HK-2 (cell line): Measurements from ENCODE around the gene ATP6V1E1.
A peak's percentile ranks its signal among the peaks of the same experiment; 100 is the strongest.
"Not testable (repeated sequence)": the region's sequence is repeated elsewhere in the genome, so short reads cannot be mapped to it uniquely, and the experiment has no call there.

ENCODE experiments used
- DNase-seq: peaks from one replicate; pipeline ENCODE4 v3.0.0-alpha.2; 2018; ENCODE audit not compliant: unreplicated experiment

The ATP6V1E1 gene

GRCh38 chr22:17628406-17629172 is at the start of gene ATP6V1E1:
Gene ATP6V1E1 (minus strand): TSS chr22:17628749. CDS start chr22:17628635, 114 bp downstream.
- DNase-seq: peak; percentile 94

- DNase-seq: no peak
Measured at GRCh38 chr22:17675584-17675983, 47.0 kb upstream of the ATP6V1E1 start.

- DNase-seq: no peak
Measured at GRCh38 chr22:17674152-17674551, 45.6 kb upstream of the ATP6V1E1 start.

- DNase-seq: no peak
Measured at GRCh38 chr22:17672417-17672991, 44.0 kb upstream of the ATP6V1E1 start.

DNA sequence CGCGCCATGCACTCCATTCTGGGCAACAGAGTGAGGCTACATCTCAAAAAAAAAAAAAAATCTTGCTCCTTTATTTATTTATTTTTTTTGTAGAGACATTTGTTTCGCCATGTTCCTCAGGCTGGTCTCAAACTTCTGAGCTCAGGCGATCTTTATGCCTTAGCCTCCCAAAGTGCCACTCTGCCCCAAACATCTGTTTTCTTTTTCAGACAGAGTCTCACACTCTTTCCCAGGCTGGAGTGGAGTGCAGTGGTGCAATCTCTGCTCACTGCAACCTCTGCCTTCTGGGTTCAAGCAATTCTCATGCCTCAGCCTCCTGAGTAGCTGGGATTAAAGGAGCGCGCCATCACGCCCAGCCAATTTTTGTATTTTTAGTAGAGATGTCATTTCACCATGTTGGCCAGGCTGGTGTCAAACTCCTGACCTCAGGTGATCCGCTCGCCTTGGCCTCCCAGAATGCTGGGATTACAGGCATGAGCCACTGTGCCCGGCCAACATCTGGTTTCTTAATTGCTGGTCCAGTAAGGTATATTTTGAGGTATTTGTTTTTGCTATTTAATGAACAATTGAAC is 43.1 kb upstream of the ATP6V1E1 start:
- DNase-seq: not testable (repeated sequence)

DNA sequence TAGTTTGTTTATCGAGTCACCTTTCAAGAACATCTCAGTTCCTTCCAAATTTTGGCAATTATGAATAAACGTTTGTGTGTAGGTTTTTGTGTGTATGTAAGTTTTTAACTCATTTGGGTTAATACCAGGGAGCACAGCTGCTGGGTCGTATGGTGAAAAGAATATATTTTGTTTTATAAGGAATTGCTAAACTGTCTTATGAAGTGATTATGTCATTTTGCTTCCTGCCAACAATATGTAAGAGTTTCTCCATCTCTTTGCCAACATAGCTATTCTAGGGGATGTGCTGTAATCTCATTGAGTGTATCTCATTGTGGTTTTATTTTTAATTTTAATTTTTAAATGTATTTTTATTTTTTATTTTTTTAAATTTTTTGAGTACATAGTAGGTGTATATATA is 37.3 kb upstream of the ATP6V1E1 start:
- no peak for DNase-seq

DNA sequence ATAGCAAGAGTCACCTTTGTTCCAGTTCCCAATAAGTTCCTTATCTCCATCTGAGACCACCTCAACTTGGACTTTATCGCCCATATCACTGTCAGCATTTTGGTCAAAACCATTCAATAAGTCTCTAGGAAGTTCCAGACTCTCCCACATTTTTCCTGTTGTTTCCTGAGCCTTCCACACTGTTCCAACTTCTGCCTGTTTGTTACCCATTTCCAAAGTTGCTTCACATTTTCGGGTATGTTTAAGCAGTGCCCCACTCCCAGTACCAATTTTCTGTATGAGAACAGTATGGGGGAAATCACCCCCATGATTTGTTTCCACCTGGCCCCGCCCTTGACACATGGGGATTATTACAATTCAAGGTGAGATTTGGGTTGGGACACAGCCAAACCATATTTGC is 36.7 kb upstream of the ATP6V1E1 start:
- no peak for DNase-seq

DNA sequence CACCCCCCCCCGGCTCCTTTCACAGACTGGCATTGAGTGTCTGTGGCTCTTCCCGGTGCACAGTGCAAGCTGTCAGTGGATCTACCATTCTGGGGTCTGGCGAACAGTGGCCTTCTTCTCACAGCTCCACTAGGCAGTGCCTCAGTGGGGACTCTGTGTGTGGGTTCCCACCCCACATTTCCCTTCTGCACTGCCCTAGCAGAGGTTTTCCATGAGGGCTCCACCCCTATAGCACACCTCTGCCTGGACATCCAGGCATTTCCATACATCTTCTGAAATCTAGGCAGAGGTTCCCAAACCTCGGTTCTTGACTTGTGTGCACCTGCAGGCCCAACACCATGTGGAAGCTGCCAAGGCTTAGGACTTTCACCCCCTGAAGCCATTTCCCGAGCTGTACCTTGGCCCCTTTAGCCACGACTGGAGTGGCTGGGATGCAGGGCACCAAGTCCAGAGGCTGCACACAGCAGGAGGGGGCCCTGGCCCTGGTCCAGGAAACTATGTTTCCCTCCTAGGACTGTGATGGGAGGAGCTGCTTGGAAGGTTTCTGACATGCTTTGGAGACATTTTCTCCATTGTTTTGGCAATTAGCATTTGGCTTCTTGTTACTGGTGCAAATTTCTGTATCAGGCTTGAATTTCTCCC is 36.0 kb upstream of the ATP6V1E1 start:
- DNase-seq: no peak

DNA sequence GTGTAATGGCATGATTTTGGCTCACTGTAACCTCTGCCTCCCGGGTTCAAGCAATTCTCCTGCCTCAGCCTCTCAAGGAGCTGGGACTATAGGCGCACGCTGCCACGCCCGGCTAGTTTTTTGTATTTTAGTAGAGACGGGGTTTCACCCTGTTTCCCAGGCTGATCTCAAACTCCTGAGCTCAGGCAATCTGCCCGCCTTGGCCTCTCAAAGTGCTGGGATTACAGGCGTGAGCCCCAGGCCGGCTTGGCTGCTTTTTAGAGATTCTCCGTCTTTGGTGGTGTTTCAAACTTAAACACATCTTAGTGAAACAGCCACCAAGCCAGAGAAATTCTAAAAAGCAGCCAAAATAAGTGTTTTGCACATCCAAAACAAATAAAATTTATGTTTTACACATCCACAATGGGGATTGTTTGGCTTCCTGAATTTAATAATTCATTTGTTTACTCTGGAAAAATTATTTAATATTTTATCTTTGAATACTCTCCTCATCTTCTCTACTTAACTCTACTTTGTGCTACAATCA is 28.4 kb upstream of the ATP6V1E1 start:
- no peak for DNase-seq

GRCh38 chr22:17655289-17655688 is 26.7 kb upstream of the ATP6V1E1 start:
- no peak for DNase-seq

DNA sequence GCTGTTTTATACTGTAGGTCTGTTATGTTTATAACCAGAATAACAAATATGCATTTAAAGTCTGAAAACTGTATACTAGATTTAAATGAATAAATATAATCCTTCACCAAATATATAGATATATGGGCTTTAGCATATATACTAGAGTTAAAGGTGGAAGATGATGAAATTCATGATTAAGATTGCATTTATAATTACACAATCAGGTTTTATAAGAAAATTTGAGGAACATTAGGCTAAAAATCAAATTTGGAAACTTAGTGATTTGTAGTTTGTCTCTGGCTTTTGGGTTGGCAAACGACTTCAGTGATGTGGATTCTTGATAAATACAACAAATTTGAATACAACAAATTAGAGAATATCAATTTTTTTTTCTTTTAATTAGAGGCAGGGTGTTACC is 20.0 kb upstream of the ATP6V1E1 start:
- no peak for DNase-seq

DNA sequence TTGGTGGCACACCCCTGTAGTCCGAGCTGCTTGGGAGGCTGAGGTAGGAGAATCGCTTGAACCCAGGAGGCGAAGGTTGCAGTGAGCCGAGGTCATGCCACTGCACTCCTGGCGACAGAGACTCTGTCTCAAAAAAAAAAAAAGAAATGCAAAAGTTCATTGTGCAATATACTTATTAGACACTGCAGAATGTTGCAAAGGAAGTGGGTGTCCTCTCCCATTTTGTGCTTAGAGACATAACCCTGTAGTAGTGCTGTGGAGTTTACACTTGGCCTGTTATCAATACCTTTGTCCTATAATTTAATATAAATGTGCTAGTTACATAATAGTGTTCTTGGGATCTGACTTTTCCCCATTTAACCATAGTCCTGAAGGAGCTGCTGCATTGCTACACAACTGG is 19.4 kb upstream of the ATP6V1E1 start:
- no peak for DNase-seq

- no peak for DNase-seq
Measured at GRCh38 chr22:17647452-17647851, 18.9 kb upstream of the ATP6V1E1 start.

- DNase-seq: not testable (repeated sequence)
Measured at GRCh38 chr22:17642357-17642756, 13.8 kb upstream of the ATP6V1E1 start.

DNA sequence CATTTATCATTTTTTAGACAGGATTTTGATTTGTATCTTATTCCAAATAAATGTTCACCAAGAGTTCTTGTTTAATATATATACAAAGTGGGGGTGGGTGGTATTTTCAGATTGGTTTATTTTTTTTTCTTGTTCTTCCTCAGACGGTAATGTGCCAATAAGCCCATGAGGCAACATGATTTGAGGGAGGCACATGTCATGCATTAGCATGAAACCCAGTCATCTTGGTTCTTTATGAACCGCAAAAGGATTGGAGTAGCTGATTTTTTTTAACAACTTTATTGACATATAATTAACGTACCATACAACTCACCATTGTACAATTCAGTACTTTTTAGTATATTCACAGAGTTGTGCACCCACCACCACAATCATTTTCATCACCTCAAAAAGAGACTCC is 12.7 kb upstream of the ATP6V1E1 start:
- no peak for DNase-seq

GRCh38 chr22:17639247-17639741 is 10.7 kb upstream of the ATP6V1E1 start:
- peak; percentile 16 for DNase-seq

DNA sequence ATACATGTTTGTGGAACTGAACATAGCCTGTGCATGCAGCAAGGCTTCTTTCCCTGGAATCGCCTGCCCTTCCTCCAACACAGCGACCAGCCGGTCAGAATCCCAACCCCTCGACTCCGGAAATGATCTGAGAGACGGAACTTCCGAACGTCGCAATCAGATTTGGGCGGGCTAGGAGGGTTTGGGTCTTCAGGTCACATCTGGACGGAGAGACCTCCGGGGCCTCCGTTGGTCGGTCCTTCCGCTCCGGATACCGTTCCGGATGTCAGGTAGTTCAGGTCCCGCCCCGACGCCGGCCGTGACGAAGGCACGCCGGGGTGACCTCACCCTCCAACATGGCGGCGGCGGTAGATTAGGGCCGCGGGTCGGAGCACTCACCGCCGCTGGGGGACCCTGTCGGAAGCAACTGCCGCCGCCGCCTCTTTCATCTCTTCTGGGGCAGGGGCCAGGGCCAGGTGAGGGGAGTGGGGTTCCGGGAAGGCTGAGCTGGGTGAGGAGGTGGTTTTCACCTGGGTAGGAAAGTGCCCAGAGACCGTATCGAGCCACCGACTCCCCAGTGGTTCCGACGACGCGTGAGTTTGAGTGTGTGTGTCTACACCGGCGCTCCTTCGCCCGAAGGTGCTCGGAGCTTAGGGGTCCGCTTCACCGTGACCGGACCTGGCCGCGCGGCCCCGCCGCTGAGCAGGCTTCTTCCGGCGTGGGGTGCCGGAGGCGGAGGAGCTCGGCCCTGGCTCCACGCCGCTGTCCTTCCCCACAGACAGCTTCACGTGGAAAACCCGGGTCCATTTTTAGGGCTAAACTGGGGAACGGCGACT is 10.1 kb upstream of the ATP6V1E1 start, which contains the start of gene BCL2L13:
Gene BCL2L13 (plus strand): TSS at position 326 of the 815 bp plus-strand sequence. CDS start 16,955 bp downstream, outside the sequence.
- peak; percentile 87 for DNase-seq

DNA sequence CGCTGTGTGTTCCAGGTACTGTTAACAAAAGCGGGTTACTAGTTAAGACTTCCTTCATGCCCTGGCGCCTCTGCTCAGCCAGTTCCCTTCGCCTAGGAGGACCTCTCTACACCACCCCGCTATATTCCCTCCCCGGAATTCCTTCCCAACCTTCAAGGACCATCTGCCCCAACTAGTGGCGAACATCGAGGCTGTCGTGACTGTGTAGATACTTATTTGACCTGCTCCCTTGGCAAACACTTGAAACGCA is 9.6 kb upstream of the ATP6V1E1 start:
- DNase-seq: no peak

GRCh38 chr22:17637490-17638181 is 9.1 kb upstream of the ATP6V1E1 start:
- DNase-seq: no peak

GRCh38 chr22:17636850-17637249 is 8.3 kb upstream of the ATP6V1E1 start:
- not testable (repeated sequence) for DNase-seq

GRCh38 chr22:17634696-17635095 is 6.1 kb upstream of the ATP6V1E1 start:
- no peak for DNase-seq
